ENCODE results near the gene CXCL12.

Gene CXCL12

GRCh38 chr10:44330431-44330830, 54.5 kb downstream of the CXCL12 start:
- DNase-seq, result no peak

- DNase-seq, result no peak
Measured at GRCh38 chr10:44327461-44327860, 57.4 kb downstream of the CXCL12 start.

Data from stimulated activated naive CD4-positive, alpha-beta T cell (primary cell).